ENCODE data around the gene ZNF579. TPM values are rescaled to one million over a fixed set of nuclear protein-coding genes. Genes with fewer than 3 reads are reported as not detected.
A peak's percentile ranks its signal among the peaks of the same experiment; 100 is the strongest.

Gene ZNF579
- total and polyA plus RNA-seq, 9 of the 15 experiments (the other 6 are each of a cell fraction or from before 2014, with no cell fraction given): 0.06 to 15.9 (median 1.6) TPM

DNA sequence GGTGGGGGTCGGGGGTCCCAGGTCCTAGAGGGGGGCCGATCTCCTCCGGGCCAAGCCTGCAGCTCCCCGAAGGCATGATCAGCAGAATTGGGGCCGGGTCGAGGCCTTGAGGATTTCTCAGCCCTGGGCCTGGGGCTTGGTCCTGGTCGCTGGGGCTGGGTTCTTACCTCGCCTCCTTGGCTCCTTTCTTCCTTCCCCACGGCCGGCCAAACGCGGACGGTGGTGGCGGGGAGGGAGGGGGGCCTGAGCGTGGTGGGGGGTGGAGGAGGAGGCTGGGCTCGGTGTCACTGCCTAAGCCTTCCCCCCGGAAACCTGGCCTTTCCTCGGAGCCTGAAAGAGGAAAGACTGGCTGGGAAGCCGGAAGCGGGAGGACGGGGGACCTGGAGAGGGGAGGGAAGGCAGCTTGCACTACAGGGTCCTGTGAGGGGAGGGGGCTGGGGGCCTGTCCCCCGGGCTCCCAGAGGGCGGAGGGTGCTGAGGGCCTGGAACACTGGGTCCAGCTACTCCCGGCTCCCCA lies at the start of gene ZNF579 (continued):
- TF ChIP-seq SIX5 (IDR thresholded peaks at IDR 0.05; ENCODE audit: borderline replicate concordance in 1 of 2, insufficient read depth in 1 of 2, low read depth in 1 of 2, low read length in 2 of 2) (no peak; a peak in 1 of 4 replicates), PYGO2 (tag; IDR thresholded peaks at IDR 0.05) (no peak), ZSCAN32 (CRISPR knock-in tag; IDR thresholded peaks at IDR 0.05) (no peak), TFAM (CRISPR knock-in tag; conservative IDR thresholded peaks at IDR 0.05) (no peak), CCNT2 (IDR thresholded peaks at IDR 0.05; ENCODE audit: borderline replicate concordance, extremely low read depth, insufficient read length, low read depth, low read length) (no peak), KDM4B (IDR thresholded peaks at IDR 0.05; ENCODE audit: borderline replicate concordance in 2 of 2, low read depth in 1 of 2) (peak in 1 of 2 experiments; percentile 94; a peak in 2 of 4 replicates), RHOXF2B (CRISPR knock-in tag; conservative IDR thresholded peaks at IDR 0.05) (no peak), GTF2E2 (tag; IDR thresholded peaks at IDR 0.05) (peak; percentile 52; the same call in 1 of the 2 replicates), SMARCE1 (IDR thresholded peaks at IDR 0.05) (no peak), ETV6 (IDR thresholded peaks at IDR 0.05; ENCODE audit: borderline replicate concordance in 1 of 2, low read depth in 2 of 2, low read length in 1 of 2) (peak in 1 of 2 experiments; percentile 49; a peak in 1 of 4 replicates), ETV6 (CRISPR knock-in tag; IDR thresholded peaks at IDR 0.05; ENCODE audit: borderline replicate concordance) (no peak), ZNF561 (CRISPR knock-in tag; conservative IDR thresholded peaks at IDR 0.05) (no peak), CBFA2T3 (IDR thresholded peaks at IDR 0.05) (no peak), ZNF41 (CRISPR knock-in tag; conservative IDR thresholded peaks at IDR 0.05) (no peak), NRF1 (conservative IDR thresholded peaks at IDR 0.05 in 1 of 2, IDR thresholded peaks at IDR 0.05 in 1 of 2) (no peak), ZNF146 (CRISPR knock-in tag; IDR thresholded peaks at IDR 0.05; ENCODE audit: unreplicated experiment) (no peak)
- TF ChIP-seq, protein P1, sequence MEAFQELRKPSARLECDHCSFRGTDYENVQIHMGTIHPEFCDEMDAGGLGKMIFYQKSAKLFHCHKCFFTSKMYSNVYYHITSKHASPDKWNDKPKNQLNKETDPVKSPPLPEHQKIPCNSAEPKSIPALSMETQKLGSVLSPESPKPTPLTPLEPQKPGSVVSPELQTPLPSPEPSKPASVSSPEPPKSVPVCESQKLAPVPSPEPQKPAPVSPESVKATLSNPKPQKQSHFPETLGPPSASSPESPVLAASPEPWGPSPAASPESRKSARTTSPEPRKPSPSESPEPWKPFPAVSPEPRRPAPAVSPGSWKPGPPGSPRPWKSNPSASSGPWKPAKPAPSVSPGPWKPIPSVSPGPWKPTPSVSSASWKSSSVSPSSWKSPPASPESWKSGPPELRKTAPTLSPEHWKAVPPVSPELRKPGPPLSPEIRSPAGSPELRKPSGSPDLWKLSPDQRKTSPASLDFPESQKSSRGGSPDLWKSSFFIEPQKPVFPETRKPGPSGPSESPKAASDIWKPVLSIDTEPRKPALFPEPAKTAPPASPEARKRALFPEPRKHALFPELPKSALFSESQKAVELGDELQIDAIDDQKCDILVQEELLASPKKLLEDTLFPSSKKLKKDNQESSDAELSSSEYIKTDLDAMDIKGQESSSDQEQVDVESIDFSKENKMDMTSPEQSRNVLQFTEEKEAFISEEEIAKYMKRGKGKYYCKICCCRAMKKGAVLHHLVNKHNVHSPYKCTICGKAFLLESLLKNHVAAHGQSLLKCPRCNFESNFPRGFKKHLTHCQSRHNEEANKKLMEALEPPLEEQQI (IDR thresholded peaks at IDR 0.05): no peak
- TF ChIP-seq, protein P2, sequence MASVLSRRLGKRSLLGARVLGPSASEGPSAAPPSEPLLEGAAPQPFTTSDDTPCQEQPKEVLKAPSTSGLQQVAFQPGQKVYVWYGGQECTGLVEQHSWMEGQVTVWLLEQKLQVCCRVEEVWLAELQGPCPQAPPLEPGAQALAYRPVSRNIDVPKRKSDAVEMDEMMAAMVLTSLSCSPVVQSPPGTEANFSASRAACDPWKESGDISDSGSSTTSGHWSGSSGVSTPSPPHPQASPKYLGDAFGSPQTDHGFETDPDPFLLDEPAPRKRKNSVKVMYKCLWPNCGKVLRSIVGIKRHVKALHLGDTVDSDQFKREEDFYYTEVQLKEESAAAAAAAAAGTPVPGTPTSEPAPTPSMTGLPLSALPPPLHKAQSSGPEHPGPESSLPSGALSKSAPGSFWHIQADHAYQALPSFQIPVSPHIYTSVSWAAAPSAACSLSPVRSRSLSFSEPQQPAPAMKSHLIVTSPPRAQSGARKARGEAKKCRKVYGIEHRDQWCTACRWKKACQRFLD (CRISPR knock-in tag; IDR thresholded peaks at IDR 0.05): no peak
- TF ChIP-seq, protein P3, sequence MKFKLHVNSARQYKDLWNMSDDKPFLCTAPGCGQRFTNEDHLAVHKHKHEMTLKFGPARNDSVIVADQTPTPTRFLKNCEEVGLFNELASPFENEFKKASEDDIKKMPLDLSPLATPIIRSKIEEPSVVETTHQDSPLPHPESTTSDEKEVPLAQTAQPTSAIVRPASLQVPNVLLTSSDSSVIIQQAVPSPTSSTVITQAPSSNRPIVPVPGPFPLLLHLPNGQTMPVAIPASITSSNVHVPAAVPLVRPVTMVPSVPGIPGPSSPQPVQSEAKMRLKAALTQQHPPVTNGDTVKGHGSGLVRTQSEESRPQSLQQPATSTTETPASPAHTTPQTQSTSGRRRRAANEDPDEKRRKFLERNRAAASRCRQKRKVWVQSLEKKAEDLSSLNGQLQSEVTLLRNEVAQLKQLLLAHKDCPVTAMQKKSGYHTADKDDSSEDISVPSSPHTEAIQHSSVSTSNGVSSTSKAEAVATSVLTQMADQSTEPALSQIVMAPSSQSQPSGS (CRISPR knock-in tag; IDR thresholded peaks at IDR 0.05): no peak
- TF ChIP-seq, protein P4, sequence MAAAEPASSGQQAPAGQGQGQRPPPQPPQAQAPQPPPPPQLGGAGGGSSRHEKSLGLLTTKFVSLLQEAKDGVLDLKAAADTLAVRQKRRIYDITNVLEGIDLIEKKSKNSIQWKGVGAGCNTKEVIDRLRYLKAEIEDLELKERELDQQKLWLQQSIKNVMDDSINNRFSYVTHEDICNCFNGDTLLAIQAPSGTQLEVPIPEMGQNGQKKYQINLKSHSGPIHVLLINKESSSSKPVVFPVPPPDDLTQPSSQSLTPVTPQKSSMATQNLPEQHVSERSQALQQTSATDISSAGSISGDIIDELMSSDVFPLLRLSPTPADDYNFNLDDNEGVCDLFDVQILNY (CRISPR knock-in tag; IDR thresholded peaks at IDR 0.05): no peak
- TF ChIP-seq, protein P5, sequence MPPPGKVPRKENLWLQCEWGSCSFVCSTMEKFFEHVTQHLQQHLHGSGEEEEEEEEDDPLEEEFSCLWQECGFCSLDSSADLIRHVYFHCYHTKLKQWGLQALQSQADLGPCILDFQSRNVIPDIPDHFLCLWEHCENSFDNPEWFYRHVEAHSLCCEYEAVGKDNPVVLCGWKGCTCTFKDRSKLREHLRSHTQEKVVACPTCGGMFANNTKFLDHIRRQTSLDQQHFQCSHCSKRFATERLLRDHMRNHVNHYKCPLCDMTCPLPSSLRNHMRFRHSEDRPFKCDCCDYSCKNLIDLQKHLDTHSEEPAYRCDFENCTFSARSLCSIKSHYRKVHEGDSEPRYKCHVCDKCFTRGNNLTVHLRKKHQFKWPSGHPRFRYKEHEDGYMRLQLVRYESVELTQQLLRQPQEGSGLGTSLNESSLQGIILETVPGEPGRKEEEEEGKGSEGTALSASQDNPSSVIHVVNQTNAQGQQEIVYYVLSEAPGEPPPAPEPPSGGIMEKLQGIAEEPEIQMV (tag; conservative IDR thresholded peaks at IDR 0.05; ENCODE audit: low read depth): no peak

All from K562 (cell line).